NCI-H345 (cell line): ENCODE measurements around the gene CPXM2.

Experiments
- DNase-seq: peaks from one replicate; lab custom pipeline; 2025; lab: John Stamatoyannopoulos, UW

CPXM2 gene

DNA sequence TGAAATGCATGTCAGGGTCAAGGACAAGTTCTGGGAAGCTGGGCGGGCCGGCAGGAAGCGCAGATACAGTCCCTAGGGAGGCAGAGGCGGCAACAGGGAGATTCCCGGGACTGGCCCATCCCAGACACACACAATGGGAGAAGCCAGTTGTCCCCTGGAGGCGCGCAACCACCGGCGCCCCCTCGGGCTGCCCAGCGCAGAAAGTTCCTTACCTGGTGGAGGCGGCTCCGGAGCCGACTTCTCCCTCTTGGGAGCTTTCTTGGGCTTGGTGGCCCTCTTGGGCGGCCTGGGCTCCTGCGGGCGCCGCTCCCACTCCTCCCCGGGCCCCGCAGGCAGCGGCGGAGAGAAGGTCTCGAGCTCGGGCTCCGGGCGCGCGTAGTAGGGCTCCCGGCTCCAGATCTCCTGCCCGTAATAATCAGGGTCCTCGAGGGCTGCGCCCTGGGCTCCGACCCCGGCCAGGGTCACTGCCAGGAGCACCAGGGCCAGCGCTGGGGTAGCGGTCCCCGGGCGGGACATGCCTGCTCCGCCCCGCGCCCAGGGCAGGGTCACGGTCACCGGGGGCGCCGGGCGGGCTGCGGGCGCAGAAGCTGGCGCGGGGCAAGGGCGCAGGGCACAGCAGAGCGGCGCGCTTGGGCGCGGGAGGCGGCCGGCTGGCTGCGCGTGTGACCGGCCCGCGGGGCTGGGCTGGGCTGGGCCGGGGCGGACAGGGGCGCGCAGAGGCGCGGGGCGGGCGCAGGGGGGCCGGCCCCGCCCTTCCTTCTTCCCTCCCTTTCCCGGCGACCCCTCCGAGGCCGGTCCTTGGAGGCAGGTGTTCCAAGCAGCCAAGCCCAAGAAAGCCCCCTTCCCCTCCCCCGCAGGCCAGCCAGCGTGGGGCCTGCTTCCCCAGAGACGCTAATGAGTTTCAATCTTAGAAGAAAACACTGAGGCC, at the start of gene CPXM2:
Gene CPXM2, minus strand, starts transcription at position 664 of the 928 bp plus-strand sequence. Its CDS starts 148 bp downstream, at position 516.
- DNase-seq = no peak

DNA sequence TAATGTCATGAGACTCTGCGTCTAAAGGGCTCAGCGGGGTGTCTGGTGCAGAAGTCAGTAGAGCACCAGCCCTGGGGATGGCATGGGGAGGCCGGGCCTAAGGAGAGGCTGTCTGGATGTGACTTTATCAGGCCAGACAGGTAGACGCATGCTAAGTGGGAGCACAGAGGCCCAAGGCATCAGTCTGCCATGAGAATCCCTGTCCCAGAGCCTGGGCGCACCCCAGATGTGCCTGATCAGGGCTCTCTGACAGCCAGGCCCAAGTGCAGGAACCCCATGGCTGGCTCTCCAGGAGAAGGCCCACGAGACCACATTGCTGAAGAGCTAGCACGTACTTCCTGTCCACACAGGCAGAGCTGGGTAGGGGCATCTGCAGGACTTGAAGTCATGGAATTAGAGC, 48.0 kb upstream of the CPXM2 start:
- no peak for DNase-seq

DNA sequence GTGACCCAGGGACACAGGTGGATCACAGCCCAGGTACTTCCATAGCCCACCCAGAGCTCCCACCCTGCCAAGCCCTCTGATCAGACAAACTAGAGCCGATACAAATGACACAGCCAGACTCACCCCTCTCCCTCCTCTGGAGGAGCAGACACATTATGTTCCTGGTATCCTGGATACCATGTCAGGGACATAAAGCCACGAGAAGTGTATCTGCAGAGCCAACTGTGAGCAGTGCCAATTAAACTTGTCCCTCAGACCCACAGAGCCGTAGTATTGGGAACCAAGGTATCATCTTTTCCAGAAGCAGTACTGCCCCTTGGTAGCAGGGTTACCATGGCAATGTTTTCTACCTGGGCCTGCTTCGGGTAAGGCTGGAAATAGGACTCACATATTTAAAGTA, 47.3 kb upstream of the CPXM2 start:
- no peak for DNase-seq

DNA sequence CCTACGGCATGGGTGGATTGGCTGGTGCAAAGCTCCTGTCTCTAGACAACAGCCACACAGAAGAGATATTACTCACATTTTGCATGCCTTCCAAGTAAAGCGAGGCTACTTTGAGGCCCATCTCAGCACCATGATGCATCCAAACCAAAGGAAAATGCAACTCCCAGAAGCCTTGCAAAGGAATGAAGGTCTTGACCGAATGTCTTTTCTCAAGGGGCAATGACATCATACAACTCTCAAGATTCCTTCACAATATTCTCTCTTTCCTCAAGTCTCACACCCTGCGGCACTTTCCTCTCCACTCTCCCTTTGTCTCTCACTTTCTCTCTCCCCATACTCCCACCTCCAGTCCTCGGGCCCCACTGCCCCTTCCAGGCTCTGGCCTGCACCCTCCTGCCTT, 44.8 kb upstream of the CPXM2 start:
- DNase-seq = no peak

DNA sequence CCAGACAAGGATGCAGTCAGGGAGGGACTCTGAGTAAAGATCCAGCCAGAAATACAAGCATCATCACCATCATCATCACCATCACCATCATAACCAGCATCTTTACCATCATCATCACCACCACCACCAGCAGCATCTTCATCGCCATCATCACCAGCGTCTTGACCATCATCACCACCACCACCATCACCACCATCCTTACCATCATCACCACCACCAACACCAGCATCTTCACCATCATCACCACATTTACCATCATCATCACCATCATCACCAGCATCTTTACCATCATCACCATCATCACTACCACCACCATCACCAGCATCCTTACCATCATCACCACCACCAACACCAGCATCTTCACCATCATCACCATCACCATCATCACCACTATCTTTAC, 44.1 kb upstream of the CPXM2 start:
- no peak for DNase-seq

DNA sequence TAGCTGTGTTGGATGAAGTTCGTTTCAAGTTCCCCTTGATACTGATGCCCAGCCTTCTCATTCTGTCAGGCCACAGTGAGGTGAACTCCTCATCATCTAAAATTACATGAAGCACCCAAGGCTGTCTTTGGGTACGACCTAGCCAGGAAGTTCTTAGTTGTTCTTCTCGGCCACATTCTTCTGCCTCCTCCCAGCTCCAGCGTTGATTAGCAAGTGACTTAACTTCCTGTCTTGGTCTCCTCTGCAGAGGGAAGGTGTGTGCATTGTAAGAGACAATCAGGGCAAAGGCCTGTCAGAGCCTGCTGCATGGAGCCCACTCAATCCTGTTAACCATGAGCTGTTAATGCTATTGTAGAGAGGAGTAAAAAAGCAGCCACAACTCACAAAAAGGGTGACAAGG, 43.2 kb upstream of the CPXM2 start:
- no peak for DNase-seq

DNA sequence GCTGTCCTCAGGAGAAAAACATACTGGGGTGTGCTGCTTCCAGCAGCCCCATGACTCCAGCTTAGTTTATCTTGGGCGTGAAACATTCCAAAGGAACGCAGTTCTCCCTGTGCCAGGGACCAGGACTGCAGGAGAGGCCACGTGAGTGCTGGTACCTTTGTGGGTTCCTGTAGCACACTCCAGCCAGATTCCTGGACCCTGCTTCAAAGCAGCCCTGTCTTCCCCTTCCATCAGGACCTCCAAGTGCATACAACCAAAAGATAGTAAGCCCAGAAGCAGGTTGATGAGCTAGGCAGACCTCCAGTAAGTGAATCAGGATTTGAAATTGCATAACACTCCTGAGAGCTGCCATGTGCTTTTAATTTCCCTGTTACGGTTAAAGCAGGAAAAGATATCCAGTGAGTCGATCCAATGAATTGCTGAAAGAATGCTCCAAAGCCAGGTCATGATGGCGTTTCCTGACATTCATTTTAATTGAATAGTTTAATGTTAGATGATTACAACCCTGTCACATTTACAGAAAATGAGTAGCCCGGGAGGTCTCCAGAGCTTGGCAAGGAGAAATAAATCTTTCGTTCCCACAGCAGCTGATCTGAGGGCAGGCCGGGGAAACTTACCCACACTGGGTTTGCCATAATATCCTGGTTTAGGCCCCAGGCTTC, 38.9 kb upstream of the CPXM2 start:
- DNase-seq = no peak

DNA sequence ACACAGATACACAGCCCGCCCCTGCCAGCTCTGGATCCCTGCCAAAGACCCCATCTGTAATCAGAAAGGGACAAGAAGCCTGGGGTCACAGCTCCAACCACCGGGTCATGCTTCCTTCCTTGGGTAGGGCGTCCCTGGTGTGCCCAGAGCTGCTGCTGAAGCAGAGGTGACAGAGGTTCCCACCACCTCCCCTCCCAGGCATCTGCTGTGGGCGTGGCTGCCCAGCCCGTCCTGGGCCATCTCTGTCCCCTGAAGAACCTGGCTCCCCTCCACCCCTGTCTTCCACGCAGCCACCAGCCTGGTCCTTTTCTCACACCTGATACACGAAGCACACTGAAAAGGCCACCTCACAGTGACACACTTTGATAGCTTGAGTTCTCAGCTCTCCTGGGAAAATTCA, 38.2 kb upstream of the CPXM2 start:
- DNase-seq = no peak

DNA sequence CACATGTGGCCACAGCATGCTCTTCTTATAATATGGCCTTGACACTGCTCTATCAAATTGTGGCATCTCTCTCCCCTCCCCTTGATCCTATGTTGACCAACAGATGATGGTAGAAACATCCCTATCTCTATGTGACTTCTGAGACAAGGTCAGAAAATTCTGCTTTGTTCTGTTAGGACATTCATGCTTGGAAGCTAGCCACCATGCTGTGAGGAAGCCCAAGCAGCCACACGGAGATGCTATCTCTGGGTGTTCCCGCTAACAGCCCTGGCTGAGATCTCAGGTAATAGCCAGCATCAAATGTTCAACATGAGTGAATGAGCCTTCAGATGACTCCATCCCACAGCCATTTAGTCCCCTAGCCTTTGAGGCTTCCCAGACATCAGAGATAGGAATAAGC, 36.8 kb upstream of the CPXM2 start:
- DNase-seq = no peak

DNA sequence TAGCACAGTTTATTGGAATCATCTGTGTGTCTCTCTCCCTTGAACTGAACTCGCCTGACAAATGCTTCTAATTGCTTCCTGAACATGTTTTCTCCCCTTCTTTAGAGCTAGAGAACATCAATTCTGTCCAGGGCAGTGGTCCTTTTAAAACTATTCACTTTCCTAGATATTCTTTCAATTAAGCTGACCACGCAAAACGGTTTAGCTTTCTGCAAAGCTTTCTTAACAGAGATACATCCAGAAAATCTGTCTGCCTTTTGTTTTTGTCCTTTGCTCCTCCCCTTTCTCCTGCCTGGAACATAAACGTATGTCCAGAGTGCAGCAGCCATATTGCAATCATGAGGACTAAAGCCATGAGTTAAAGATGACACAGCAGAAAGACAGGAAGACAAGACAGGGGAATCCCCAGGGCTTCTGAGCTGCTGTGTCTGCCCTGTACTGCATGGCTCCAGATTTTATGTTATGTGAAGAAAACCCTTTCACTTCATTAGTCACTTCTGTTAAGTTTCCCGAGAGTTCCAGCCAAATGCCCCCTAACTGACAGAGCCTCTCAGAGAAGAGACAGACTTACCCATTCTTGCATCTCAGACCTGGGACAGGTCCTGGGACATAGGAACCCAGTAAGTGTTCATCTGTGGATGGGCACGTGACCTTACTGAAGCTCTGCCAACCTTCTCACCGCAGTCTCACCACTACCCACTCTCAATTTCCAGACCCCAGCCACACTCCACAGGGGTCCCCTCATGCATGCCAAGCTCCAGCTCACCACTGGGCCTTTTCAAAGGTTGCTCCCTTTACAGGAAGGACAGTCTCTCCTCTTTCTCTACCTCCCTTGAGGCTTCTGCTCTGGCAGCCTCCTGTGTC, 35.0 kb upstream of the CPXM2 start:
- DNase-seq = no peak

DNA sequence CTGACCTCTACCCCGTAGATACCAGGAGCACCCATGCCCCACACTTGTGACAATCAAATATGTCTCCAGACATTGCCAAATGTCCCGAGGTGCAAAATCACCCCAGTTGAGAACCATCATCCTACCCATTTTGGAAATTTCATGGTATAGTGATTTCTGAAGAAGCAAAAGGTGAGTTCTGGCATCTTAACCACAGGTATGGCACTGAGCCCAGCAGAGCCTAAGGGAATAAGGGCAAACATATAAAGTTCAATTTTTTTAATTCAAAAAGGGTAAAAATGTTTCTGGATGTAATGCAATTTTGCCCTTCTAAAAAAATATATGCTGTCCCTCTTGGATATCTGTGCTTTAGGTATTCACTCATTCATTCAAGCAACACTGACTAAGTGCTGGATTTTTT, 30.5 kb upstream of the CPXM2 start:
- DNase-seq = no peak

DNA sequence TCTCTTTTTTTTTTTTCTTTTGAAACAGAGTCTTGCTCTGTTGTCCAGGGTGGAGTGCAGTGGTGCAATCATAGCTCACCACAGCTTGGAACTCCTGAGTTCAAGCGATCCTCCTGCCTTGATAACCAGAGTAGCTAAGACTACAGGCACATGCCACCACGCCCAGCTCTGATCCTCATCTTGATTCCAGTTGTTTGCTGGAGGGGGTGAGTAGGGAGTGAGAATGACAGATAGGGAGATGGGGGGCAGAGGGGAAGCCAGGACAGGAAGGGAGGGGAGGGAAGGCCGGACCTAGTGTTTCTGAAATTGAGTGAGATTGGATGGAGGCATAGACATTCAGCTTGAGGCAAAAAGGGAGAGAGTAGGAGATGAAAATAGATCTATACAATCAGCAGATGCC, 25.2 kb upstream of the CPXM2 start:
- no peak for DNase-seq

DNA sequence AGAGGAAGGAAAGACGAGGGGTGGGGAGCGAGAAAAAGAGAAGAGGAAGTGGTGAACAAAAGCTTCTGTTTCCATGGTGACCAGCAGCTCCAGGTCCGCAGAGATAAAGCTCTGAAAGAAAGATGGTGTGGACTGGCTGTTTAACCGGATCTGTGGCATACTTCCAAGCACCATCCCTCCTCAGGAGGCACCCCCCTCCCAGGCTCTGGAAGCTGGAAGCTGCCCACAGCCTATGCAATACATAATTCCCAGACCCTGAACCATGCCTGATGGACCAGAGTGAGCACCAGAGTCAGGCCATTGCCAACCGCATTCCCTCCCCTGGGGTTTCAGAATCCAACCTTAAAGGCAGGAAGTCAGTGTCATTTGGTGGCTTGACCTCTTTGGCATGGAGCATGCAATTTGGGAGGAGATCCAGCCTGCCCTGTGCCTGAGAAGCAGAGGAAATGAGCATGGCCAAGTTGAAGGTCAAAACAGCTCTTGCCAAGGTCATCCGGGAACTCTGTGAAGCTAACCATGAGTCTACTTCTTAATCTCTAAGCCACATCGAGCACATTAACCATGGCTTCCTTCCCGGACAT, 22.2 kb upstream of the CPXM2 start:
- no peak for DNase-seq

DNA sequence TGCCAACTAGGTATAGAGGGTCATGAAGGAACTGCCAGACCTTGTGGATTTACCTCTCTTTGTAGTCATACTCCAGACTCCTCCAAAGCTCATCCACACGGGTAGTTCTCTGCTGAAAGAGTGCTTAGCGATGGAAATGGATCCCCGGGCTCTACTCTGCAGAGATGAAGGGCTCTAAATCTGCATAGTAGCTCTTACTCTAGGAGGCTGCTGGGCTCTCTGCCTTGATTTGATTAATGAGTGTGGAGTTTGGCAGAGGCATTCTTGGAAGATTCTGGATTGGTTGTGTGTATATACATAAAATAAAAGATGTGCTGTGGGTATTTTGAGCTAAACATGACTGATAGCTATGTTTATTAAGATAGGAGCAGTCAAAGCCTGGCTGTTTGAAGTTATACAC, 21.3 kb upstream of the CPXM2 start:
- no peak for DNase-seq

DNA sequence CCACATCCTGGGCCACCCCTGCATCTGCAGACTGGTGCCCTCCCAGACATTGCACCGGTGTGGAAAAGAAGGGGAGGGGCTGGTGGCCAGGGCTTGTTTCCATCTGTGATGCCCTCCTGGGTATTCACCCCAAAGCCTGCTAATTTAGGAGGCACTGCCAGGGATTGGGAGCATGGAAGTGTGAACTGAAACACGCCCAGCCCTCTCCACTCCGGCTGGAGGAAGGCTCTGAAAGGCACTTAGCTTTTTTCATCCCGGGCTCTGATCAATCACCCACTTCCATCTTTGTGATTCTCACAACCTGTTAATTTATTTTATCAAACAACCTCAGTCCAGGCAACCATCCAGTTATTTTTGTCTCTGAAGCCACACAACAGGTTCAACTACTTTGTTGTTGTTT, 20.9 kb upstream of the CPXM2 start:
- DNase-seq = peak; percentile 49

DNA sequence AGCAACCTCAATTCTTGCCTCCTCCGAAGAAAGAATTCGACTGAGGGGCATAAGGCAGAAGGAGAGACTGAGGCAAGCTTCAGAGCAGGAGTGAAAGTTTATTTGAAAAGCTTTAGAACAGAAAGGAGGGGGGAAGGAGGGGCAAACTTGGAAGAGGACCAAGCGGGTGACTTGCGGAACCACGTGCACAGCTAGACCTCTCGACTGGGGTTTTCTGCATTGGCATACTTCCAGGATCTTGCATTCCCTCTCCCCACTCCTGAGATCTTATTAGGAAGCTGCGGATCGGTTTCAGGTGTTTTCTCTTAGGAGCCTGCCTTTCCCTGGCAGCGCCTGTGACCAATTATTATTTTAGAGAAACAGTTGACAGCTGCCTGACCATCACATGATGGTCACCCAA, 20.3 kb upstream of the CPXM2 start:
- DNase-seq = peak; percentile 75

DNA sequence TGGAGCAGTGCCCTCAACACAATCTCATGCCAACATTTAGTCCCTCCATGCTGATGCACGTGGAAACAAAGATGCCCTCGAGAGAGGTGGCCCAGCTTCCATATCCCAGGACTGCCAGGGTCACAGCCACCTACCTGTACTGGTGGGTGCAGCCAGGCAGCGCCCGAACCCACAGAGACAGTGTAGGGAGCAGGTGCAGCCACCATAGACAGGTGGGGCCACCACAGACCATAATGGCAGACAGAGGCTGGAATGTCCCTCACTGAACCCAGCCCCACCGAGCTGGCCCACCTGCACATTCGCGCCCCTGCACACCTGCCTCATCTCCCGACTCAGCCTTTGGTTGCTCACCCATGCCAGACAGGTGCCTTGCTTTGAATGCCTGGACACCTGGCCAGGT, 18.3 kb upstream of the CPXM2 start:
- no peak for DNase-seq

DNA sequence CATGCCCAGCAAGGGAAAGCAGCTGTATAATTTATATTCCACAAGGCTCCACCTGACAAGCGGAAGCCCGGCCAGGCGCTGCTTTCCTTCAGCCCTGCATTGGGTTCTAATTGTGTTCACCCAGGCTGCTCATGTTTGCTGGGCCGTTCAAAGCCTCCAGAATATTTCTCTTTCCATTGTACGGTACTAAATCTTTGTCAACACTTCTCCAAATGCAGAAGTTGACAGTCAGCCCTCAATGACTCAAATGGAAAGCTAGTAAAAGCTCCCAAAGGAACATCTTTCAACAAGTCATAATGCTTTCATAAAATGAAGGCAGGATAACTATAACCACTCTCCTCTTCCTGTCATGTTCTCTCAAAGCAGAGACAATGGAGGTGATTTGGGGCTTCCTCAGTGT, 17.8 kb upstream of the CPXM2 start:
- DNase-seq = no peak

DNA sequence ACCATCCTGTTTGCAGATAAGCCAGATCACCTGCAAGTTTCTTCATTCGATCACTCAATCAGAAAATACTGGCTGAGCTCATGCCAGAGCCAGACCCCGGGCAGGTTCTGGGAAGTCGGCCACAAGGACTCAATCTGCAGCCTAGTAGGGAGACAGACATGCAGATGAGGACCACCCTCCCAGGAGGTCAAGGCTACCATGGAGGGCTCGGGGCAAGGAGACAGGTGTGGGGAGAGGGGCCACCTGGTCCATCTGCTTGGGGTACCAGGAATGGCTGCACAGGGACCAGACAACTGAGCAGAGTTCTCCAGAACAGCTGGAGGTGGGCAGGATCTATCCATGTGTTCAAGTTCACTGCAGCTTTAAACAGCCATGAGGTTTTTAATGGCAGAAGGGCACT, 16.8 kb upstream of the CPXM2 start:
- no peak for DNase-seq

DNA sequence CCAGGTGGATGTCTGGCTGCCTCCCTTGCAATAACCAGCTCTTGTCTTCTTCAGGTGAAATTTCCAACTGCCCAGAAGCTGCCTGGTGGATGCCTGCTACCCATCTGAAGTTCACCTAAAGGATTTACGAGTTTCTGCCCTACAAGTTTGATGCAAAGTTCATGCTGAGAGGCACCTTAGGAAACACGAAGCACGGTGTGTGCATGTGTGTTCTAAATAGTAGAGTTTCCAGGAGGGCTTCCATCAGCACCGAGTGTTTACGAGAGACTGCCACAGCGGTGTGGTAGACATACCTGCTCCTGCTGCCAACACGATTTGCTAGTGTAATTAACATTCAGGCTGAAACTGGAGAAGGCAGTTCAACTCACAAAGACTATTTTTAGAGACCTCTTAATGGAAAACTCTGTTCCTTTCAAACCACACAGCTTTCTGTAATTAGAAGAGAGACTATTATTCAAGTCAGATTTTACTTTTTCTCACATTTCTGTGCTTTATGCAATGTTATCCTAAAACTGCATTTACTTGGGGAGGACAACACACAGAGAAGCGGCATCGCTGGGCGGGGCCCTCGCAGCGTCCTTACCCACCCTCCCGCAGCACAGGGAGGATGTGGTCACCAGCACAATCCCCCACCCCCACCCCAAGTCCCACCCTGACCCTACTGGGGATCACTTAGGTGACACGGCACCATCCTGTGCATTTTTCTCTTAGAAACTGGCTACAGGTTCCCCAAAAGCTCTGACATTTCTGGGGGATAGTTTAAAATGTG, 15.5 kb upstream of the CPXM2 start:
- peak; percentile 30 for DNase-seq

DNA sequence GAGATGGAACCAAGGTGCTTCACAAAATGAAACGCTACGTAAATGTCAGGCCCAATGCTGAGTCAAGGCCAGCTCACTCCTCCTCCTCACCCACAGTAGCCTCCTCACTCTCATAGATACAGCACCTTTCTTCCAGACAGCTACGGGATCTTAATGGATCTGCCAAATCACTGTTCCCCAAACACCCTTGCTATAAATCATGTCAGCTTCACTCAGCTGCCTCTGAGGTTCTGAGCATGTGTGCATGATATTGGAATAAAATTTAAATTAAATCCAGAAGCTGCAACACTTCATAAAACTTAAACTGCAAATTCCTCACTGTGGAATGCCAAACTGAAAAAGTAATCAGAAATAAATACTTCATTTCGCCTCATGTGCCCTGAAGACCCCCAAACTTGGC, 14.7 kb upstream of the CPXM2 start:
- no peak for DNase-seq
